Measurements from ENCODE around the gene PIP4K2A.

The PIP4K2A gene

GRCh38 chr10:22589851-22590514 is 124.4 kb downstream of the PIP4K2A start:
- H3K4me3 ChIP-seq (ENCODE audit: low read length): no peak overlapping the region
- DNase-seq (ENCODE audit: low read depth, low spot score): no peak

DNA sequence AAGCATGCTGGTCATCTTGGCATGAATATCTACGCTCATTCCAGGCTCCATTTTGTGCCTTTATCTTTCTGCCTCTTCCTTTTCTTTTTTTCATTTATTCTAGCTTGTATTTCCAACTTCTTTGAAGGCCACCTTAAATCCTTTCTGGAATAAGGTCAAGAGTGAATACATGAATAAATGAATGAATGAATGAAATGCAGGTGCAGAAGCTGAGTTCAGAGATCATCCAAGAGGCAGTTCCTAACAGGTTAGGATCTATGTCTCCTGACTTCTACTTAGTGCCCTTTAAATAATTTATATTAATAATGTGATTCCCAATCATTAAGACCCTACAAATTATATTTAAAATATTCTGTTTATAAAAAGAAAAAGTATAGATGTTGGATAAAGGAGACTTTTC is 125.9 kb downstream of the PIP4K2A start:
- H3K4me3 ChIP-seq (ENCODE audit: low read length): no peak overlapping the region
- DNase-seq (ENCODE audit: low read depth, low spot score): no peak

GRCh38 chr10:22583683-22584082 is 130.7 kb downstream of the PIP4K2A start:
- H3K4me3 ChIP-seq (ENCODE audit: low read length): no peak overlapping the region
- no peak for DNase-seq (ENCODE audit: low read depth, low spot score)

DNA sequence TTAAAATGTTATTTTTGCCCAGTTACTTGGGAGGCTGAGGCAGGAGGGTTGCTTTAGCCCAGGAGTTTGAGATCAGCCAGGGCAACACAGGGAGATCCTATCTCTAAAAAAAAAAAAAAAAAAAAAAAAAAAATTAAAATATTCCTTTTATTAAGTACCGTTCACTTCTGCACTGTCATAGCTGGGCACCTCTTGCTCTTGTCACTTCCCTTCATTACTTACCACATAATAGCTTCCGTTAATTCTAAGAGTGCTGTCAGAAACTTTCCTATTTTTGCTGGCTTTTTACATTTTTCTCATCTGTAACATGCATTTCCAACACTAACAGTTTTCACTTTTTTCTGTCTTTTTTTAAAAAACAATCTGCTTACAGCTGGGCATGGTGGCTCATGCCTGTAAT is 132.9 kb downstream of the PIP4K2A start:
- DNase-seq (ENCODE audit: low read depth, low spot score): no peak
- H3K4me3 ChIP-seq (ENCODE audit: low read length): no peak overlapping the region

DNA sequence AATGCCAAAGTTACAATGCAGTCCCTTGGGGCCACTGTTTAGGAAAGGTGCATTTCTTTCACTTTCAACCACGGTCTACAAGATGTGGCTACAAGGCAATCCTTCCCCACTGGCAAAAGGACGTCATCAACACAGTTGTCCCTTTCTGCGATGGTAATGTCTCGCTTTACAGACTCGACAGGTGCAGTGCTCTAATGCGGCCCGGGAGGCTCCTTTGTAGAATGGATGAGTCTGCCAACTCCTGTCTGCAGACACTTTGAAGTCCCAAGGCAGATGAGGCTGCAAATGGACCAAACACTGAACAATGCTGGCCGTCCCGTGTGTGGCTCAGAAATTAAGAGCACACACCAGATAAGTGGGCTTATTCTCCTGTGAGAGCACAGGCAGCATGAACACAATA is 133.7 kb downstream of the PIP4K2A start:
- no peak for DNase-seq (ENCODE audit: low read depth, low spot score)
- no peak overlapping the region for H3K4me3 ChIP-seq (ENCODE audit: low read length)

DNA sequence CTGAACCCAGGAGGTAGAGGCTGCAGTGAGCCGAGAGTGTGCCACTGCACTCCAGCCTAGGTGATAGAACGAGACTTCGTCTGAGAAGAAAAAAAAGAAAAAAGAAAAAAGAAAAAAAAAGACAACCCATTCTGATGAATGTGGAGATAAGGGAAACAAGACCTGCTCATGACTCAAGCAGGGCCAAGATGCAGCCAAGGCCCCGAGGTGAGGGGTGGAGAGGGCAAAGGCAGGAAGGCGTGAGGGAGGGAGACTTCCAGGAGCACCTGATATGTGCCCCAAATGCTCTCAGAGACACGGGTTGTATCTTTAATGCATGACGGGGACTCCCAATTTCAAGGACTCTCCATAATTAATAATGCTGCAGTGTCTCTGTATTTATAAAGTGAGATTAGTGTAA is 134.6 kb downstream of the PIP4K2A start:
- no peak overlapping the region for H3K4me3 ChIP-seq (ENCODE audit: low read length)
- no peak for DNase-seq (ENCODE audit: low read depth, low spot score)

DNA sequence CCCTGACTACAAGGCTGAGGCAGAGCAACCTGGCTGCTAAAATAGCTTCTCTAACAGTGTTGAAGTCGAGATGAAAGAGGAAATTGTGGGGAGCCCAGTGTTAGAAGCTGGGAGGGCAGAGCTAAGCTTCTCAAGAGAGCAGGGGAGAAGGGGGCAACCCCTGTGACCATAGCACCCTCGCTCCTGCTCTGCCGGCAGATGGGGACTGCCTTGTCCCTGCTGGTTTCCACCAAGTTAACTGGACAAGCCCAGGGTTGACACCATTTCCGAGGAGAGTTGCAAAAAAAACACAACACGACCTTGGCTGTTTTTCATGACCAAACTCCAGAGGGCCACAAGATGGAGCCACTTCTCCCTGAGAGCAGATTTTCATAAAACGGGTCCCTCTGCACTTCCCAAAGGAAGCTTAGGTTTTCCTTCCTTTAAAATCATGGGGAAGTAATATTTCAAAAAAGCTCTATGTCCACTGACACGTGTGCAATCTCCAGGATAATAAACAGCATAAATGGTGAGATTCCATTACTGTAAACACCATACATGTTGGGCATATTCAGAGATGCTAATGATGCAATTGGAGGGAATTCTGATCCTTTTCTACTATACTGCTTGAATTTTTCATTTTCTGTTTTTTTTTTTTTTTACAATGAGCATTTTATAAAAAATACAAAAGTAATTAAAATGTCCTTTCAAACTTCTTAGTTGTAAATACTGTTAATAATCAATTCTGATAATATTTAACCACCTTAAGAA is 140.4 kb downstream of the PIP4K2A start:
- DNase-seq (ENCODE audit: low read depth, low spot score): peak; percentile 15

GRCh38 chr10:22570733-22571430 is 143.5 kb downstream of the PIP4K2A start:
- H3K4me3 ChIP-seq (ENCODE audit: low read length): no peak overlapping the region
- DNase-seq (ENCODE audit: low read depth, low spot score): peak; percentile 68

More for the DNA sequence above, 140.4 kb downstream of the PIP4K2A start:
- H3K4me3 ChIP-seq (ENCODE audit: low read length): no peak overlapping the region

GRCh38 chr10:22570234-22570633 is 144.1 kb downstream of the PIP4K2A start:
- DNase-seq (ENCODE audit: low read depth, low spot score): no peak
- no peak overlapping the region for H3K4me3 ChIP-seq (ENCODE audit: low read length)

DNA sequence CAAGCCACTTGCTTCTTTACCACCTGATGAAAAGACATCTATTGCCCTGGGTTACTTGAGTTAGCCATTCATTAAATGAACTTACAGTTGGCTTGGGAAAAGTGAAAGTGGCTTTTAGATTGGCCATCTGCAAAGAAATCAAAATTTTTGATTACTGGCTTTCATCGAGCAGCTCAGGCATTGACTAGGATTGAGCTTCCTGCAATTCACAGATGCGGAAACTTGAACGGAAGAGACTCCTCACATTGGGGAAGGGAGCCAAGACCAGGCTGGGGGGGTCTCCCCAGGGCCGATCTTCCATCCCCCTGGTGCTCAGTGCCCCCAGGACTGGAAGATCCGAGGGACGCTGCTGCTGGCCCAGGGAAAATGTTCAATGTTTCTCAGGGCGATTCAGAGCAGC is 145.4 kb downstream of the PIP4K2A start:
- no peak overlapping the region for H3K4me3 ChIP-seq (ENCODE audit: low read length)
- no peak for DNase-seq (ENCODE audit: low read depth, low spot score)

GRCh38 chr10:22564060-22564459 is 150.3 kb downstream of the PIP4K2A start:
- DNase-seq (ENCODE audit: low read depth, low spot score): peak; percentile 19
- H3K4me3 ChIP-seq (ENCODE audit: low read length): no peak overlapping the region

GRCh38 chr10:22561909-22562308 is 152.5 kb downstream of the PIP4K2A start:
- no peak for DNase-seq (ENCODE audit: low read depth, low spot score)
- H3K4me3 ChIP-seq (ENCODE audit: low read length): no peak overlapping the region

DNA sequence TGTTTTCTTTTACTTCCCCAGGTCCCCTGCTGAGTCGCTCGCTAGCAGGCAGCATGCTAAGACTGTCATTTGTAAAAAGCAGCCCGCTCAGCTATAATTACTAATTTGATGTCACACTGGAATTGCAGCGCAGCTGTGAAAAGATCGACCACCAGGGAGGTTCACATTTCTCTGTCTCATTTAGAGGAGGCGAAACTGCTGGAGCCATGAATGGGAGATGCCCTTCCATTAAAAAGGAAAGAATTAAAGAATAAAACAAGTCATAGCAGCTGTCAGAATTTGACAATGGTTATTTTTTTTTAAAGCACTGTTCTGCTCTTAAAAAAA is 153.5 kb downstream of the PIP4K2A start:
- no peak overlapping the region for H3K4me3 ChIP-seq (ENCODE audit: low read length)
- DNase-seq (ENCODE audit: low read depth, low spot score): no peak

- H3K4me3 ChIP-seq (ENCODE audit: low read length): no peak overlapping the region
- no peak for DNase-seq (ENCODE audit: low read depth, low spot score)
Measured at GRCh38 chr10:22560096-22560912, 154.1 kb downstream of the PIP4K2A start.

- H3K4me3 ChIP-seq (ENCODE audit: low read length): no peak overlapping the region
- DNase-seq (ENCODE audit: low read depth, low spot score): no peak
Measured at GRCh38 chr10:22557321-22557720, 157.1 kb downstream of the PIP4K2A start.

DNA sequence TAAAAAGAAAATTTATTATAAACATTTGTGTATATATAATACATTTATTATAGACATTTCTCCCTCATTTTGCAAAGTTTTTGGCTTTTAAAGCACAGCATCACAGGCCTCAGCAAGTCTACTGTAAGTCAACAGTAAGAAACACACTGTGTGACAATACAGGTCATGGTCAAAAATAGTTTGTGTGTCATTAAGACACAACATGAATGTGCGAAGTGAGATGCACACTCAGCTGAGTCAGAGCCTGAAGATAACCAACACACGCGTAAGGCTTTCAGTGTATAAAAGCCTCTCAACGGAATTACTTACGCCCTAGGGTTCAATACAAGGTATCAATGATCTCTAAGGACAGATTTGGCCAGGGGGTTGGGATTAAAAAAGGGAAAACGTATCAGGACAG is 157.6 kb downstream of the PIP4K2A start:
- H3K4me3 ChIP-seq (ENCODE audit: low read length): no peak overlapping the region
- no peak for DNase-seq (ENCODE audit: low read depth, low spot score)

DNA sequence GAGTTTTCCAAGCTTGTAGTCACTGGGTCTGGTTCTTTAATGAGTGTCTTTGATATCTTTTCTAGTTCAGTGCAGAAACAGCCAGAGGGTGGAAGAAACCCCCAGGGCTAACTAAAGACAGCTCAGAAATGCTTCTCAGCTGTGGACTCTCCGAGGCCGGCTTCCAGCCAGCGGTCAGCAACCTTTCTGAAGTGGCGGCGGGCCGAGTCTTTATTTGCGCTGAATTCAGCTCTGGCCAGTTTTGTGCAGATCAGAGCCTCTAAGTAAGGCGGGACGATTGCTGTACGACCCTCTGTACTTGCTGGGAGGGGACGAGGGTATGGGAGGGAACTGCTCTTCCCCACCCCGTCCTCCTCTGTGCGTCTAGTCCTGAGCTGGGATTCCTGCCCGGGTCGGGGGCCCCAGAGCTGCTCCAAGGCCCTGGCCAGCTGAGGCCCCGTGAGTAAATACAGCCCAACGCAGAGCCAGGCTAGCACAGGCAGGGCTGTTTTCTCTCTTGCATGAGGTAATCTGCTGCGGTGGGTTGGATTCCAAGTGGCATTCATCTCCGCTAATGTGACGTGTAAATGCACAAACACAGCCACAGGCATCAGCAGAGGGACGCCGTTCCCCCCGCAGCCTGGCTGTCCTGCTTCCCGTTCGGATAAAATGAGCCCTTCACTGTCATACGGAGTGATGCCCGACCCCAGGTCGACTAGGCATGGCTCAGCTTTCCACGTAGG is 159.8 kb downstream of the PIP4K2A start:
- no peak for DNase-seq (ENCODE audit: low read depth, low spot score)
- H3K4me3 ChIP-seq (ENCODE audit: low read length): no peak overlapping the region

- no peak for DNase-seq (ENCODE audit: low read depth, low spot score)
- no peak overlapping the region for H3K4me3 ChIP-seq (ENCODE audit: low read length)
Measured at GRCh38 chr10:22553452-22553995, 160.9 kb downstream of the PIP4K2A start.

DNA sequence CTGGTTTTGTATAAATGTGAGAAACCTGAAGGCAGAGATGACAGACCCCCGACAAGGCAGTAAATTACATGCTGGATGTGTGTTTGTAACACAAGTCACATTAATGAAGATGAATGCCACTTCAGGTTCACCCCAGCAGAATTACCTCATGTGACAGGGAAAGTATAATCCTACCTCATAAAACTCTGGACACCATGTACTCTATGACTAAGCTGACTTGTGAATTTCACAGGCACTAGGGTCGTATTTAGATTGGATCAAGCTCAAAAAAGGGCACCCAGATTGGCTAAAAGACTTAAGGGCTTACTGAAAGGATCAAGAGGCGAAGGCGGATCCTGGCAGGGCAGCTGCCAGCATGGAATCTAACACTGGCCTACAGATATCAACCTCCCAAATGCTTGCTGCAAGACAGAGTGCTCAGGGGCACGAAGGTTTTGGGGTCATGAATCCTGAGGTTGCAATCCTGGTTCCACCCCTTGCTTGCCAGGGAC is 161.4 kb downstream of the PIP4K2A start:
- no peak overlapping the region for H3K4me3 ChIP-seq (ENCODE audit: low read length)
- DNase-seq (ENCODE audit: low read depth, low spot score): no peak
